Skin epidermis (tissue), 12 donors: ENCODE measurements around the gene SLC5A7.

ENCODE experiments used
- H3K27ac ChIP-seq, 21 experiments: fragments of 200-600 bp; sonication (generic) in 11 of 21; one replicate each; pipeline ENCODE4 v1.5.0; 2020; ENCODE audit warnings: mild to moderate bottlenecking in 3 of 21, inconsistent platforms in 2 of 21, moderate library complexity in 2 of 21
- H3K4me3 ChIP-seq, 7 experiments: fragments of 200-600 bp; sonication (generic) in 2 of 7; one replicate each; pipeline ENCODE4 v1.5.0; 2020; ENCODE audit warnings: inconsistent platforms in 2 of 7, mild to moderate bottlenecking in 2 of 7, moderate library complexity in 1 of 7

Gene SLC5A7

GRCh38 chr2:107986278-107987217, at the start of gene SLC5A7:
Gene SLC5A7 (plus strand): TSS chr2:107986524. CDS start chr2:107988156, 1,632 bp downstream.
- H3K27ac ChIP-seq: no peak within 1 kb of the TSS
- no peak within 1 kb of the TSS for H3K4me3 ChIP-seq

DNA sequence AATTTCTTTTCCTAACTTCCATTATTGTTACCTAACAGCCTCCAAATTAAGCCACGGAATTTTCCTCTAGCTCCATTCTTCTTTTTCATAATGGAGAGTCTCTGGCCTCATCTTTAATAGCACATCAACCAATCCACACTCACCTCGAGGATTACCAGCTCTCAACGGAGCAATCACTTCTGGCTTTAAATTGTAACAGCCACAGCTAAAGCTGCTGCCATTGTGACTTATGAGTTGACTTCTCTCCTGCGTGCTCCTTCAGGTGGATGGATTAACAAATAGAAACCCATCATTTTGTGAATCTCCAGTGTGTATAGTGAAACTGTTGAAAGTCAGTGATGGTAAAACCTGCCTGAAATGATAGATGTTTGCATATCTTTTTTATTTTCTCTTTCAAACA, 24.9 kb upstream of the SLC5A7 start:
- no peak overlapping the region for H3K27ac ChIP-seq

GRCh38 chr2:107964185-107964584, 22.1 kb upstream of the SLC5A7 start:
- H3K4me3 ChIP-seq: no peak overlapping the region

More for the DNA sequence above, 24.9 kb upstream of the SLC5A7 start:
- no peak overlapping the region for H3K4me3 ChIP-seq

DNA sequence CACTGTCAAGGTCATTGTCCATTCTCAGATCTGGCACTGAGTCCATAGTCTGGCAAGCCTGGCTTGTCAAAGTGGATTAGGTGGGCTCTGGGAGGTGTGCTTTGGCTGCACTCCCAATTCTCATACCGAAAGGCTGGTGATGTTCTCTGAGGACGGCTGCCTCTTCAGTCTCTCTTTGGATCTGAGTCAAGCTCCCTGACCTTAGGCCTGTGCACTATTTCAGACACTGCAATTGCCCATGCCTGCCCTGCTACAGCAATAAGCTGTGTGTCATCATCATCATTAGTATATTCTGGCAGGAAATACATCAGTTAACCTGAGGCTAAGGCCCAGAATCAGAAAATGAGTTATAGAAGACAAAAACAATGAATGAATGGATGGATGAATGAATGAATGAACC, 1.6 kb upstream of the SLC5A7 start:
- Histone ChIP-seq H3K27ac (no peak overlapping the region), H3K4me3 (no peak overlapping the region)

More at GRCh38 chr2:107964185-107964584, 22.1 kb upstream of the SLC5A7 start:
- no peak overlapping the region for H3K27ac ChIP-seq

DNA sequence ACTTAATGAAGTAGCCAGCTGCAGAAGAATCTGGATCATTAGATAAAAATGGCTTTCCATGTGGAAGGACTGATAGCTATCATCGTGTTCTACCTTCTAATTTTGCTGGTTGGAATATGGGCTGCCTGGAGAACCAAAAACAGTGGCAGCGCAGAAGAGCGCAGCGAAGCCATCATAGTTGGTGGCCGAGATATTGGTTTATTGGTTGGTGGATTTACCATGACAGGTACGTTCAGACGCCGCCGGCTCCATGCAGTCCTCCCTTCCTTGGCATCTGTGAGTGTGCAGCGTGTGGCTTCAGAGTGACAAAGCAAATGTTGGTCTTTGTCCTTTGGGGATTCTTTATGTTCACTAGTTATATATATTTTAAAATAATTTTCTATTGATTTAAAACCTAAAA, 1.8 kb downstream of the SLC5A7 start:
- no peak overlapping the region for H3K27ac ChIP-seq
- no peak overlapping the region for H3K4me3 ChIP-seq

GRCh38 chr2:107989445-107989844, 3.1 kb downstream of the SLC5A7 start:
- no peak overlapping the region for H3K27ac ChIP-seq
- H3K4me3 ChIP-seq: no peak overlapping the region

DNA sequence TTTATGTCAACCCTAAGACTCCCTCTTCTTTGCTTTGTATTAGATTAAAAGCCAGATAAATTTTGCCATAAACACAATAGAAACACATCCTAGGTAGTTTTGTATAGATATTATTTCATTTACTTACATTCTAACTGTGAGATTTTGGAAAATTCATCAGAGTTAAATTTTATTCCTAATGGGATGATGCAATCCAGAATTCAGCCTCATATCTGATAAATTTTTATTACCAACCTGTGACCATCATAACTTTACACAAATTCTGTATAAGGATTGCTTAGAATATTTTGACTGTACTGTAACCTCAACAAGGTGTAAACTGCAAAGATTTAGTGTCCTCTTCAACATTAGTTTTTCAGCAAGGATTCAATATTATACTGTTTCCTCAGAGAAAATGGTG, 4.4 kb downstream of the SLC5A7 start:
- no peak overlapping the region for H3K4me3 ChIP-seq
- H3K27ac ChIP-seq: no peak overlapping the region

DNA sequence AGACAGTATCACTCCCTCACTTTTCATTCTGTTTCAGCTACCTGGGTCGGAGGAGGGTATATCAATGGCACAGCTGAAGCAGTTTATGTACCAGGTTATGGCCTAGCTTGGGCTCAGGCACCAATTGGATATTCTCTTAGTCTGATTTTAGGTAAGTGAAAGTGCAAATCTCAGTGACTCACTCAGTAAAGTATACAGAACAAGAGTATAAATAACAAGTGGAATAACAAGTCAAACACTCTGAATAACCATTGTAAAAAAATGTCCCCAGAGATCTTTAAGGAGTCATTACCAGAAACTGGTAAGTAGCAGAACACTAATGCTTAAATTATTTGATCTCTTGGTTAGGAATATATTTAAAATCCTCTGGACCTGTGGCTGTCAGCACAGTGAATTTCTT, 5.7 kb downstream of the SLC5A7 start:
- Histone ChIP-seq H3K27ac (no peak overlapping the region), H3K4me3 (no peak overlapping the region)

GRCh38 chr2:107999158-107999557, 12.8 kb downstream of the SLC5A7 start:
- no peak overlapping the region for H3K27ac ChIP-seq
- no peak overlapping the region for H3K4me3 ChIP-seq

GRCh38 chr2:108010912-108011591, 24.7 kb downstream of the SLC5A7 start:
- Histone ChIP-seq H3K27ac (no peak overlapping the region), H3K4me3 (no peak overlapping the region)

DNA sequence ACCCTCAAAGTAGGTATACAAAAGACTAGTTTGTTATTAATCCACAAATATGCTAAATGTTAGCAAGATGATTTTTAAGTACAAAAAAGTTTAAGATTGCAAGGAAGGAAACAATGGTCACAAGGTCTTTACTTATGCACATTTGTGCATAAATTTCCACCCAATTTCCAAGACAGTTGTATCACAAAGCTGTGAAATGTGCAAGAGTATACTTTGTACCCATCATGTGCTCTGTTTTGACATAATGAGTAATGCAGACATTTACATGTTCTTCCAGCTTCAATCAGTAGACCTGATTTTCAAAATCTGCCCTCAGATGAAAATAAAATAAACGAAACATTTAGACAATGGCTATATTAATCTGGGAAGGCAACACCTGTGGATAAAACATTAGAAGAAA, 27.0 kb downstream of the SLC5A7 start:
- no peak overlapping the region for H3K4me3 ChIP-seq

GRCh38 chr2:108022628-108023027, 36.3 kb downstream of the SLC5A7 start:
- no peak overlapping the region for H3K4me3 ChIP-seq
- H3K27ac ChIP-seq: no peak overlapping the region

More for the DNA sequence above, 27.0 kb downstream of the SLC5A7 start:
- no peak overlapping the region for H3K27ac ChIP-seq

- no peak overlapping the region for H3K4me3 ChIP-seq
- no peak overlapping the region for H3K27ac ChIP-seq
Observed at GRCh38 chr2:108023776-108024175, 37.5 kb downstream of the SLC5A7 start.

- no peak overlapping the region for H3K27ac ChIP-seq
- H3K4me3 ChIP-seq: no peak overlapping the region
Observed at GRCh38 chr2:108026092-108026794, 39.9 kb downstream of the SLC5A7 start.

GRCh38 chr2:108029496-108029895, 43.2 kb downstream of the SLC5A7 start:
- H3K4me3 ChIP-seq: no peak overlapping the region
- no peak overlapping the region for H3K27ac ChIP-seq

- H3K27ac ChIP-seq: no peak overlapping the region
- H3K4me3 ChIP-seq: no peak overlapping the region
Observed at GRCh38 chr2:108029912-108030311, 43.6 kb downstream of the SLC5A7 start.

GRCh38 chr2:108031471-108031941, 45.2 kb downstream of the SLC5A7 start:
- Histone ChIP-seq H3K27ac (no peak overlapping the region), H3K4me3 (no peak overlapping the region)

DNA sequence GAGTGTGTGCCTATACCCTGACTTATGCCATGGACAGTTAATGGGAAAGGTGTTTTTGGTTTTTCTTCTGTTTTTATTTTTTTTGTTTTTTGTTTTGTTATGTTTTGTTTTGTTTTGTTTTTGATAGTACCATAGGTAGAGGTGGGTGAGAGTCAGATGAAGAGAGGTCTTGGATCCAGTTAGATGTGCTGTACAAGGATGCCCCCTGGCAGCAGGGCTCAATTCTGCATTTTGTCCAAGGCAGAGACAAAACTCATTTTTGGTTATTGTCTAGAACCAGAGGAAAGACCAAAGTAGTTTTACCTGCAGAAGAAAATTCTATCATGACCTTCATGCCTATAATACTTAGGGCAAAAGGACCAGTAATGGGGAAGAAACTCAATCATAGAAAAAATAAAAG, 48.5 kb downstream of the SLC5A7 start:
- Histone ChIP-seq H3K4me3 (no peak overlapping the region), H3K27ac (no peak overlapping the region)

GRCh38 chr2:108048752-108049151, 62.4 kb downstream of the SLC5A7 start:
- H3K27ac ChIP-seq: no peak overlapping the region

GRCh38 chr2:108058576-108059137, 72.3 kb downstream of the SLC5A7 start:
- no peak overlapping the region for H3K4me3 ChIP-seq

More at GRCh38 chr2:108048752-108049151, 62.4 kb downstream of the SLC5A7 start:
- H3K4me3 ChIP-seq: no peak overlapping the region

More at GRCh38 chr2:108058576-108059137, 72.3 kb downstream of the SLC5A7 start:
- H3K27ac ChIP-seq: no peak overlapping the region
